PC-3 (cell line): ENCODE results near the gene ZFYVE9.

ENCODE experiments used
- CTCF ChIP-seq: fragments of 300-600 bp; sonication (generic); conservative IDR thresholded peaks from 2 replicates; pipeline ENCODE4 v1.5.1; 2017; ENCODE audit warnings: antibody characterized with exemption, low read depth, mild to moderate bottlenecking, low read length
- EZH2phosphoT487 ChIP-seq: fragments of 300-600 bp; sonication (generic); IDR thresholded peaks from 2 replicates; pipeline ENCODE4 v1.6.1; 2018; ENCODE audit warnings: mild to moderate bottlenecking, antibody characterized with exemption, low read length, borderline replicate concordance

DNA sequence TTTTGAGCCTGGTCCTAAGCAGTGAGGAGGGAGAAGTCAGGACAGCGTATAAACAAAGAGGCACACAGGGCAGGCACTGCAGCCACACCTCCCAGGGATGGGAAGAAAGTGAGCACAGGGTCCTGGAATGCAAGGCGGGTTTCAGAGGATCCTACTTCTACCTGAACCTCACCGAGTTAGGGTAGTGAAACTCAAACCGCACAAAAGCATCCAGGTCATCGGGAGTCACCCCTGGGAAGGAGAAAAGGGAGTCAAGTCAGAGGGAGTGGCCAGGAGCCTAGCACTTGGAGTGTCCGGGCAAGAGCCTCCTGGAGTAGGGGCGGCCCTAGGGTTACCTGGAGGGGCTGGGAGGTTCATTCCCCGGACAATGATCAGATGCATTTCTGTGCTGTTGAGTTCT is 213.5 kb downstream of the ZFYVE9 start:
- TF ChIP-seq CTCF, result no peak
- no peak for TF ChIP-seq EZH2phosphoT487
